H4 (cell line): ENCODE measurements around the gene EGFR. TPM values are rescaled to one million over a fixed set of nuclear protein-coding genes. Genes with fewer than 3 reads are reported as not detected.

ENCODE experiments used
- DNase-seq: peaks from one replicate; pipeline ENCODE4 v3.0.0-alpha.2; 2015; ENCODE audit warnings: low spot score
- total RNA-seq: library from RNA; depleted of rRNA; stranded (reverse); fragments of >200 nt; shearing (Covaris generic); gene quantifications from 2 replicates; pipeline ENCODE4 v1.2.3, GENCODE V29; 2014

EGFR gene
- total RNA-seq, 1 experiment from 2014 or later, result 16.5 TPM

DNA sequence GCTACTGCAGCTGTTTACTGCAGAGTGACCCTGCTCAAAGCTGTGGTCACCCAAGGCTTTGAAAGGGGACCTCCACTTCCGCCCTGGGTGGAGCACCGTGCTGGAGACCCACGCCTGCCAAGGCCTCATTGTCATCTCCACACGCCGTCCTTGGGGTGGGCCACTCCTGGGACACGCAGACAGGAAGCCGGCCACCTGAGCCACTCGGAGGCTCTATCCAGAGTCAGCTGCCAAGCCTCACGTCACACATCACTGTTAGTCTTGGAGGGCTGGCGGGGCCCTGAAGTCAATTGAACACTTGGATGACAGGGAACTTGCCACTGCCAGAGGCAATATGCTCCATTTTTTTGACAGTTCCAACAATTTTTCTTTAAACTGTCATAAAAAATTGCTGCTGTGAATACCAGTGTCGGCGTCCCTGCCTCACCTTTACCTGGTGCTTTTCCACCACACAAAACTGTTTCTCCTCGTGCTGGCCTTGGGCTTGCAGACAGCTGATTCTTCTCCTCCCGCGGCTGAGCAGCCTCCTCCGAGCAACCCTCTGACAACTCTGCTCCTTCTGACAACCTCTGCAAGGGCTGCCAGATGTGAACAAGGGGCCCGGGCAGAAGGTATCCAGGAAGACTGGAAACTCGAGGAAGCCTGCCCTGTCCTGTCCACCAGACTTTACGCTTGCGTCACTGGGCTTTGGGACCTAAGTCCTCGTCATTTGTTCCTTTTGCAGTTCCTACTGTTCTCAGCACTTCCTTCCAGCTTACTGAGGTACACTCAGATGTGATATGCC is 81.9 kb downstream of the EGFR start:
- DNase-seq, result peak; percentile 78

DNA sequence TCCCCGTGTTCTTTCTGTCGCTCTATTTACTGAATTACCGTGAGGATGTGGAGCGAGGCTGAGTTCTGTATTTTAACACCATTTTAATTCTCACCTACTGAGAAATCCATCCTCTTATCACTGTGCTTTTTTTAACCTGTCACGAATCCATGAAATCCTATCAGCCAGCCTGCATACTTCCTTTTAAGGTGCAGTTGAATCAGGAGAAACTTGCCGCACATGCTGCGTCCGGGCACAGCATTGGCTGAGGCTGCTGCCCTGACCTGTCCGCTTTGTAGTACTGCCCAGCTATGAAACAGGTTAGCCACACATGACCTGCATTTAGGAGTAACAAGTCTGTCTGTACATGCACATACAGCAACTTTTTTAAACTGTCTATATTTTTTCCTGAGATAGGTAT is 82.5 kb downstream of the EGFR start:
- no peak for DNase-seq

DNA sequence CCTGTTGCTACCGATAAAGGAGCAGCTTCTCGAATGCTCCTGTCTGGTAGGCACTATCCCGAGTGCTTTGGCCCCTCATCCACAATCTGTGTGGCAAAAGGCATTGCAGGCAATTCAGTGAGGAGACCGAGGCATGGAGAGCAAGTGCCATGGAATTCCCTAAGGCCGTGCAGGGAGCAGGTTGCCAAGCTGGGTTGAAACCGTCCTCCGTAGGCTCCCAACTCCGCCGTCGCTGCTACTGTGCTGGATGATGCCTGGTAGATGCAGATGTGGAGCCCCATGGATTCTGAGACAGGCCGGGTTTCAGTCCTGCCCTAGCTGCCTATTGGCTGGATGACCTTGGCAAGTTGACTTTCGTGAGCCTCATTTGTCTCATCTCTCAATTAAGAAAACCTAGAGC is 85.3 kb downstream of the EGFR start:
- DNase-seq, result no peak

DNA sequence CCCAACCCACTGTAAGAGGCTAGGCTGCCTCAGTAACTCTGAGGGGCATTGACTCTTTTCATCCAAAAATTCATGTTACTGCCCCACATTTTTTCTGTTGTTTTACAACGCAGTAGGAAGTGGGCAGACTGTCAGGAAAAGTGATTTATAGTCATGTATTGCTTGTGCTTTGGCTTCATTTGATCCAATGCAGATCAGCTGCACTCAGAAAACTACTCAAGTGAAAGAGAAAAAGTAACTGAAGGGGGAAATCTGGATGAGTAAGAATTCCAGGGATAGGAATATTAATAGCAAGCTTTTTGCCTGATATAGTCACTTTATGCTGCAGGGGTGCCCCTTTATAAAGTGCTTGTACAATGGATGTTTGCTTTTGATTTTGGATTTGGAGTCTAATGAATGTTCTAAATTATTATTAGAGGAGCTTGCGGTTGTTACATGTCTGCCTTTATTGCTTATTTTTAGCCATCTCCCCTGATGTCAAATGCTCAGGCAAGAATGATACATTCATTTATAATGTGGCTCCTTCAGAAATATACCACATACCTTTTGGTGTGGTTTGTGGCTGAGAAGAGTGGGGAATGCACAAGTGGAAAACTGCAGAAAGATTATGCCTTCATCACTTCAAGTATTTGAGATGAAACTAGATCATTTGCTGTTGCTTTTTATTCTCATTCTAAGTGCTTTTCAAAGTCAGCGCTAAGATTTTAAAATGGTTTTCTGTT is 86.1 kb downstream of the EGFR start:
- no peak for DNase-seq

DNA sequence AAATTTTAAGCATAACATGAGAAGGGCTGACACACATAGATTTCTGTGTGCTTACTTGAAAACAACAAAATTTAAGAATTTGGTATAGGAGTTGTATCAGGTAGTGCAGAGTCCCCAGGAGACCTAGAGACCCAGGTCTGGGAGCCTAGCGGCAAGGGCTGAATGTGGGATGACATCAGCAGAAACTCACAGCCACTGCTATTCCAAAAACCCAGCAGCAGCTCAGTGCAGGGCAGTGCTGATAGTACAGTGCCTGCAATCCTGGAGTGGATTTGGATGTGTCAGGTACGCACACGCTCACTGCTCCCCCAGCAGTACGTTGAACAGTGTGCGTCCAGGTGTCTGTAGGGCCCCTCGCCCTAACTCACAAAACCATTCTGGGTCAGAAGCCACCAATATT is 87.1 kb downstream of the EGFR start:
- no peak for DNase-seq

DNA sequence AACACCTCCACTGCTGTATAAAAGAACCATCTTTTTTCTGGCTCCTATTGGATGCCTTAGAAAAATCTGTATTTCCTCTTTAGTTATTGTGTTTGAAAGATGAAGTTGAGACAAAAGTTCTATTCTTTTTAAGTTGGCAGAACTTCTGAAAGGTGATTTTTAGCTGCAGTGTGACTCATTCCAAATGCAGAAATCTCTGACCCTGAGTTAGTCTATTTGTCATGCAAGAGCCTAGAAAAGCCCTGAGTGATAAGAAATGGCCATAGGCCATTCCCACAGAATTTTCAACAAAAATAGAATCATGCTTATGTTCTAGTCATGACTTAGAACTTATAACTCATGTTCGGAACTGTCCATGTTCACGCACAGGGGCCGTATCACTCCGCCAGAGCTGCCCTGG is 89.1 kb downstream of the EGFR start:
- DNase-seq, result no peak

DNA sequence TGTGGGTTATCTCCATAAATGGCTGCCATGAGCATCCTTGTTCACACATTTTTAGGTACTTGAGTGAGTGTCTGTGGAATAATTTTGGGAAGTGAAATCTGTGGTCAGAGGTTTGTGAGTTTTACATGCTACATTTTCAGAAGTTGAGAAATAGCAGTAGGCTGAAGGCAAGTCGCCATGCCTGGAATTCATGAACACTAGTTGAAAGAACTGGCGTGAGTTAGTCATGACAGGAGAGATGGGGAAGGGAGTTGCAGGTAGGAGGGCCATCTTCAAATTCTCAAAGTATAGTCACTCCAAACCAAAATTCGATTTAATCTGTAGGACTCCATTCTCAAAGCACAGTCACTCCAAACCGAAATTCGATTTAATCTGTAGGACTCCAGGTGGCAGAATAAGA is 89.6 kb downstream of the EGFR start:
- no peak for DNase-seq

DNA sequence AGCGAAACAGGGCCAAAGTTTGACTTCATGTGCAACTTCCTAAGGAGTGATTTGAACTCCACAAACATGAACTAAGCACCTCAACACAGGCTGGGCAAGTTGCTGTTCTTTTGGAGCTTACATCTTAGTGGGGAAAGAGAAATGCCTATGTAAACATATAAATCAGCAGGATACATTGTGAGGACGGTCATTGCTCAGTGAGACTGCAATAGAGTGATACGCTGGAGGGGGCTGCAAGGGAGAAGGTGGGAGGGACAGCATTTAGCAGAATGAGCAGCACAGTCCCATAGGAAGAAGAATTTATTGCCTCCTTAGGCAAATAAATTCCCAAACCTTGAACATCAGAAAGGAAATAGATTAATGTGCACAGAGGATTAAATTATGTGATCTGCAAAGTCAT is 90.0 kb downstream of the EGFR start:
- no peak for DNase-seq

DNA sequence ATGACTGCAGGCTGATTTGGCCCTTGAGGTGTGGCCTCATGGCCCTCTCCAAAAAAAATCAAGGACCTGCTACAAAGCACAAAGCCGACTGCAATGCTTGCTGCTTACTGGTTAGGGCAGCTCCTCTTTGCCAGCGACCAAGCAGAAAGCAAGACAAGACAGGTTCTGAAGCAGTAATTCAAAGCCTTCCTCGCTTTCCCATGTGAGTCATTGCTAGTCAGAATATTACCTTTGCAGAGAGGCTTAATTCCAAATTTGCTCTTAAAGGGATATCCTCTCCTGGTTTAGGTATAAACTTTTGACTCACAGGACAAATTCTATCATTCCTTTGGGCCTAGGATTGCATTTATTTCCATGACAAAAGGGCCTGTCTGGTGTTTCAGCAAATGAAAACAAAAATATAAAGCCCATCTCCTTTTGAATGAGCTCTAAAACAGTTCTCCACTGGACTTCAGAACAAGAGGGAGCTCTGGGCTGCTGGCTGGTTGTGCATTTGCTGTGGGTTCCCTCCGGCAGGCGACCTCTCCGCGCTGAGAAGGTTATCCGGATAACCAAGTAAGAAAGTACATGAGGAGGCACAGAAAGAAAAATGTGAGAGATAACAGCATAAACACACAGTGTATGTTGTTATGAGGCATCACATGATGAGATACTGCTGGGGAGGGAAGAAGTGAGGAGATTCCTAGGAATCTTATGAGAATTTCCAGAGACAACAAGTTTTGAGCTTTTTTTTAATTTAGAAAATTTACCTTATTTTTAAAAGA is 90.8 kb downstream of the EGFR start:
- no peak for DNase-seq

DNA sequence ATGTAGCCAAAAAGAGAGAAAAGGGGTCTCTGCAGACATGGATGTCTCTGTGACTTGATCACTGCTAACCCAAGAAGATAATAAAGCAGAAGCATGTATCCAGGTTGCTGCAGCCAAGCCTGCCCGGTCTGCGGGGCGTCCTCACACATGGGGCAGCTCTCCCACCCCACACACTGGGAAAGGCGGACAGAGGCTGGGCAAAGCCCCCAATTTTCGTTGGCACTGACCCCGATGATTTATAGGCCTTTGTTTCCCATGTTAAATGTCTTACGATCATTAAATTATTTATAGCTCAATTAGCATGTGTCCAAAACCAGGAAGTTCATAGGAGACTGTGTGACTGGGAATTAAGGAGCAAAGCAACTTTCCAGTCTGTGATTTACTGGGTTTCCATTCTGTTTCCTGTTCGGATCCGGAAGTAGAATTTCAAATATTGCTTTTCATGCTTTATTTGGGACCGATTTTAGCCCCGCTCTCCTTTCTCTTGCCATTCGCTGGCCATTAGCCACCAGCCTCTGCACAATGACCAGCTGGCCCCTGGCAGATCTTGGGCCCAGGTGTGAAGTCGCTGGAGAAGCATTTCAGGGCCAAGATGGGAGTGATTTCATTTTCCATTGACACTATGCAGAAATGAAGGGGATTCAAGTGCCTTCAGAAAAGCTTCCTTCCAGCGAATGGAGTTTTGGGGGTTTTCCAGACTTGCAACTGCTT is 91.6 kb downstream of the EGFR start:
- no peak for DNase-seq

DNA sequence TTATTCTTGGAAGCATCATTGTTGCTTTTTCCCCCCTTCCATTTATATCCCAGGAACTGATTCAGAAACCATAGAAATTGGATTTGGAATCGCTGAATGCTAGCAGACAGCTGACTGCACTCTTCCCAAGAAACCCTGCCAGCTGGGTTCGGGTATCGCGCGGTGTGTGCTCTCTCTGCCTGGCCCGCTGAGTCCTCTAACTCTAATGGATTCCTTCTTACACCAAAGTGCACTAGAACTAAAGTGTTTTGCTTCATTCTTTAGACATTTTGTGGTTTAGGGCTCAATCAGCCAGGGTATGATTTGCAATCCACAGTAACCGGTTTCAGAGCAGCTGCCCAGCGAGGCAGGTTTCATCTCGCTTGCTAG is 92.2 kb downstream of the EGFR start:
- DNase-seq, result peak; percentile 83

DNA sequence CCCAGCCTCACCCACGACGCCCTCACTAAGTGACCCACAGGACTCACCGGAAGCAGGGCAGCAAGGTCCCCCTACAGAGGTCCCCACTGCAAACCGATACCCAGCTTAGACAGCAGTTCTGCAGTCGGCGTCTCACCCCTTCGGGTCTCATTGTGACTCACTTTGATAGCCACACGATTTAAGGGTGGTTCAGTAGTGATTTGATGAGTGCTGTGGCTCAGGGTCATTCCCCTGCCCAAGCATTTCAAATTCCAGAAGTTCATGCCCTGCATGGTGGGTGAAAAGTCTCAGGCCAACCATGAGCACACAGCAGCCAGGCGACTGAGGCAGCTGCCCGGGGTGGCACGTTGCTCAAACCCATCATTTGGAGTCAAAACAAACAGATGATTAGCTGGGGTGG is 93.2 kb downstream of the EGFR start:
- no peak for DNase-seq

DNA sequence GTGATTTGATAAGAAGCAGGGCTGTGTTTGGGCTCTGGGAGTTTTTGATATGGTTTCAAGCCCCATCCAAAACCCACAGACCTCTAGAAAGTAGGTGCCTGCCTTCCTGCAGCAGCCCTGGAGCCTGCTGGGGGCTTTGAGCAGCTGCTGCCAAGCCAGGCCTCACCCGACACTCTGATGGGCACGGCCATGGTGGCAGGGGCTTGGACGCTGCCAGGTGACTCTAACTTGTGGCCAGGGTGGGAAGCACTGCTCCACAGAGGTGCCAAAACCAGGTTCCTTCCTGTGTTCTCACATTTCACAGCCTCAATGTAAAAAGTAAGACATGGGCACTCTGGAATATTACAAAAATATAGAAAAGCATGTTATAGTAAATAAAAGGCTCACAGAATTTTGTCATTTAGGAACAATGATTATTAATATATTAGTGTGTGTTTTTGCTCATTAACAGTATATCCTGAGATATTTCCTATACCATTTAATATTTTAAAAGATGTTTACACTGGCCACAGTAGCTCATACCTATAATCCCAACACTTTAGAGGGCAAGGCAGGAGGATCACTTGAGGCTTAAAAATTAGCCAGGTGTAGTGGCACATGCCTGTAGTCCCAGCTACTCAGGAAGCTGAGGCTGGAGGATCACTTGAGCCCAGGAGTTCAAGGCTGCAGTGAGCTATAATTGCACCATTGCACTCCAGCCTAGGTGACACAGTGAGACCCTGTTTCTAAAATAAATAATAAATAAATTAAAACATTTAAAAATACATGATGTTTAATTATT is 95.1 kb downstream of the EGFR start:
- DNase-seq, result no peak

DNA sequence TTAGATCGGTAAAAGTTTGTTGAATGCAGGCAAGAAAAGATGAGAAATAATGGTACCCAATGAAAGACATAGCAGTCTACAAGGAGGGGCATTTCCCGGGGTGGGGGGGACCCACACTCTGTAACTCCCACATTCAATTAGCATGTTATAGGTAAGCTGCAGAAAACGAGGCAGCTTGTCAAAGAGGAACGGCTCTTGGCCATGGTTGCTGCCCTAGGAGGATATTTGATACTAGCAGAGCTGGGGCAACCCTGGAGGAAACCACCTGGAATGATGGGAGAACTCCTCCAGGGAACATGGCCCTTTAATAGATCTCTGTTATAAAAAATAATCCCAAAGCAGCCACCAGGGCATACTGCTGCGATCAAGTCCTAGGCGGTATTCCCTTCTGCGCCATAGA is 98.5 kb downstream of the EGFR start:
- no peak for DNase-seq

DNA sequence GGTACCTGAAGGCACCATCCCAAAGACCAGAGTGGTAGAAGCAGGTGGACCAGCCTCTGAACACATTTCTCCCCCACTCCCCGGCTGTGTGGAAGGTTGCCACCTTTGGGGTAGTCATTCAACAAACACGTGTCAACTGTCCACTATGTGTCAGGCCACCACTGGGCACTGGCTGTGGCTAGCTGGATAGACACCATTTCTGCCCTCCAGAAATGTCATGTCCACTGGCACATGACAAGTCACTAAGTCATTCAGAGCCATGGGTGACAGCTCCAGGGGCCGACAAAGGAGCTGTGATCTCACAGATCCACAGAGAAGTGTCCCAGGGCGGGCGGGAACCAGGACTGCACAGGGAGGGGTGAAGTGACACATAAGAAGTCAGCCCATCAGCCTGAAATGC is 99.6 kb downstream of the EGFR start:
- DNase-seq, result no peak

DNA sequence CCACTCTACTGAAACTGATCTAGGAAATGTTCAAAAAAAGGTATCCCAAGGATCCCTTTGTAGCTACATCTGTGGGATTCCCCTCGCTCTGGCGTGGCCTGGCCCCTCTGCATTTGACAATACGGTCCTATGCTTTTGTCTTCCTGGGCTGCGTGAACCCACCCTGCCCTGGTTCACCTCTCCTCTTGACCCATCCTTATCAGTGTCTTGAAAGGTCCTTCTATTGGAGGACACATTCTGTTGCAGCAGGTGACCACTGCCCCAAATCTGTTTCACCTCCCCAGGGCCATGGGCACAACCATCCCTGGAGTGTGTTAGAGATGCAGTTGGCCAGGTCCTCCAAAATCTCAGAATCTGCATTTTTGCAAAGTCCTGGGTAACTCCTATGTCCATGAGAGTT is 100.8 kb downstream of the EGFR start:
- DNase-seq, result no peak

DNA sequence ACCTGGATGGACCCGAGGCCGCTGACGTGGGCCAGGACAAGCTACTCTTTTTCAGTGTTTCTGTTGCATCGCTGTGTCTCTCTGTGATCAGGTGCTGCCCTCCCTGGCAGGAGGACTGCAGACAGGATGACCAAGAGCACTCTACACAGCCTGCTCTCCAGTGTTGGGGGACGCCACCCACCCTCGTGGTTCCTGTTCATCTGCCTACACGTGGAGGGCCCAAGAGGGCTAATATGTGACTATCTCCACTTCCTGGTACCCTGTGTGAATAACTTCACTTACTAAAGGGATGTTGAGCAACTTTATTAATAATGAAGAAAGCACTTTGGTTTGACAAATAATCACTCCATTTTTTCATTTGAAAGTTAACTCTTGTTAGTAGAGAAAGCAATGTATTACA is 101.3 kb downstream of the EGFR start:
- no peak for DNase-seq

DNA sequence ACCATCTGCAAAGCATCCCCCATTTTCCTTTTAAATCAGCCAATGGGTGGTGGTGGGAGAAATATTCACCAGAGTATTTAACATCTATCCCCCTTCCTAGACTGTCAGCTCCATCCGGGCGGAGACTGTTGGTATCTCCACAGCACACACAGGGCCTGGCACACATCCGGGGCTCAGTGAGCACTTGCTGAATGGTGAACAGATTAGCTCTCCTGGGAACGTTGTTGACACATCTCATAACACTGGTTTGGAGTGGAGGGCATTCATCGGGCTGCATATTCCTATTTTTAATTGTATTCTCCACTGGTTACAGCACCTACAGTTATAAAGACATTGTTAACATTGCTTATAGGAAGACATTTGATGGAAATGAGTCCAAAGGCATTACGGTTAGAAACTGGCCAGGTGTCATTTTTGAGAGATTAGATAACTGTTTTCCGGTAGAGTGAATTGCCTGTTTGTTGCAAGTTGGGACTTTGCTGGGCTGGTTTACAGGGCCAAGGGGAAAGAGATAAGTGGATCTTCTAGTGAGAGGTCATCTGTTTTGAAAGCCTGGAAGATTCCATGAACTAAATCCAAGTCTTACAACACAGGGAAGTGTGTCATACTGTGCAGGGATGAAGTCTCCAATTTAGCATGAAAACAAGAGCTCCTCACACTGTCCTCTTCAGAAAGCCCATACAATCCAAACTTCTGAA is 101.8 kb downstream of the EGFR start:
- DNase-seq, result no peak

DNA sequence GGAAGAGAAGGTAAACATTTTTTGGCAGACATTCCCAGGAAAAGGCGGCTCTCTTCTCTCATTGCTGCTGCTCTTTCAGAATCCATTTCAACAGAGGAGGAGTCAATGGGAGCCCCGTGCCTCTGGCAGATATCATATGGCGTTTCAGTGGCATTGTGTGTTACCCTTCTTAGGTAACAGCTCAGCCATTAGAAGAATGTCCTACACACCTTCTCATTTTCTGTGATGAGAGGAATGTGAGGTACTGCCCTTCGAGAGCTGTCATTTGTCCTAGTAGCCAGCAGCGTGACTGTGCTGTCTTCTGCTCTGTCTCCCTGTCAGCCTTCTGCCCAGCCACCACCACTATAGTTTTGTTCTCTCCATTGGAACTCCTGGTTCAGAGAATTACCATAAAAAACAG is 102.4 kb downstream of the EGFR start:
- no peak for DNase-seq

DNA sequence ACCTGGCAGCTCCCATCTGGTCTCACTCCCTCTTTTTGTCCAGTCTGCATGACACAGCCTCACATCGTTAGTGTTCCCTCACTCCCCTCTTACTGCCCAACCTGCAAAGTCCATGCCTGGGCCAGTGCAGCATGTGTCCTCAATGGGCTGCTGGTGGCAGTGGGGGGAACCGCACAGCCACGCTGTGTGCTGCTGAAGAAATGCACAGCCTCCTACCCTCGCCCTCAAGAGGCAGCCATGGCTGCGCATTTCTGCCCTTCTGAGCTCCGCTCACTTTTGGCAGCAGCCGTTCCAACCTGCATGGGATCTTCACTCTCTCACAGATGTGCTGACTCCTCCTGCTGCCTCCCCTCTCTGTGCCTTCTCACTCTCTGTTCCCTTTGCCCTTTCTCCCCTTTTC is 103.4 kb downstream of the EGFR start:
- no peak for DNase-seq
